OCI-LY3 (cell line): ENCODE measurements around the gene C11orf71.
A peak's percentile ranks its signal among the peaks of the same experiment; 100 is the strongest.

ENCODE experiments used
- H2AFZ ChIP-seq: fragments of 200-600, 300-600 bp; shearing (Covaris generic); 2 replicates; pipeline ENCODE4 v1.6.0; 2014; ENCODE audit warnings: antibody characterized with exemption, low read depth, low read length
- H3K27ac ChIP-seq: fragments of 200-600, 300-600 bp; sonication (generic); 2 replicates; pipeline ENCODE4 v1.5.1; 2014; ENCODE audit warnings: mild to moderate bottlenecking, low read length, moderate library complexity, mixed read lengths
- H3K27me3 ChIP-seq: fragments of 200-600, 300-600 bp; sonication (generic); 2 replicates; pipeline ENCODE4 v1.6.1; 2014; ENCODE audit warnings: low read depth, low read length, mixed read lengths
- H3K36me3 ChIP-seq: fragments of 200-600, 300-600 bp; sonication (generic); replicated peaks from 2 replicates; pipeline ENCODE3; 2014; ENCODE audit warnings: low read depth, low read length, mixed read lengths
- H3K4me1 ChIP-seq: fragments of 300-600, 200-600 bp; sonication (generic); 2 replicates; pipeline ENCODE4 v1.6.1; 2014; ENCODE audit warnings: low read length, mixed read lengths
- H3K4me2 ChIP-seq: fragments of 200-600, 300-600 bp; sonication (generic); 2 replicates; pipeline ENCODE4 v1.6.1; 2014; ENCODE audit warnings: low read length, mixed read lengths
- H3K4me3 ChIP-seq: fragments of 300-600, 200-600 bp; sonication (generic); 2 replicates; pipeline ENCODE4 v1.5.1; 2014; ENCODE audit warnings: antibody characterized with exemption, mild to moderate bottlenecking, low read length, moderate library complexity
- H3K79me2 ChIP-seq: fragments of 300-600, 200-600 bp; shearing (Covaris generic); 2 replicates; pipeline ENCODE4 v1.6.1; 2014; ENCODE audit warnings: mild to moderate bottlenecking, low read length, mixed read lengths
- H3K9ac ChIP-seq: fragments of 300-600, 200-600 bp; shearing (Covaris generic); 2 replicates; pipeline ENCODE4 v1.6.0; 2014; ENCODE audit warnings: mild to moderate bottlenecking, low read length, moderate library complexity
- H3K9me3 ChIP-seq: fragments of 200-600, 300-600 bp; shearing (Covaris generic); 2 replicates; pipeline ENCODE4 v1.6.1; 2014; ENCODE audit warnings: low read length, mixed read lengths; ENCODE audit not compliant: insufficient read depth
- H4K20me1 ChIP-seq: fragments of 200-600, 300-600 bp; sonication (generic); 2 replicates; pipeline ENCODE4 v1.6.1; 2016; ENCODE audit warnings: low read length, mixed read lengths; ENCODE audit not compliant: insufficient read depth
- EZH2phosphoT487 ChIP-seq: fragments of 200-600 bp; shearing (Covaris generic); IDR thresholded peaks from 2 replicates; pipeline ENCODE4 v1.6.1; 2018; ENCODE audit warnings: antibody characterized with exemption, mixed run types, low read depth
- TF ChIP-seq, protein P1 (sequence below): fragments of 200-600, 300-600 bp; sonication (generic); IDR thresholded peaks from 2 replicates; pipeline ENCODE4 v1.5.1; 2014; ENCODE audit warnings: antibody characterized with exemption, low read length, low read depth

The C11orf71 gene

DNA sequence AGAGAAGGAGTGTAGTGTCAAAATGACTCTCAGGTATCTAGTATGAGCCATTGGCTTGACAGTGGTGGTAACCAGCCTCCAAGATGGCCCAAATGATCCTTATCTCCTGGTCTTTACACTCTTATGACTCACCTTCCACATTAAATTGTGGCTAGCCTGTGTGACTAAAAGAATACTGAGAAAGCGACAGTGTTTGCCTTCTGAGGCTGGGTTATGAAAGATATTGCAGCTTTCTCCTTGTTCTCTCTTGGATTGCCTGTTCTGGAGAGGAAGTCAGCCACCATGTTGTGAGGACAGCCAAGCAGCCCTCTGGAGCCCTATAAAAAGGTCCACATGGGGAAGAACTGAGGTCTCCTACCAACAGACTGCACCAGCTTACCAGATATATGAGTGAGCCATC is 15.8 kb downstream of the C11orf71 start:
- no peaks in the 10 kb centered on the region for H3K9me3 ChIP-seq
- no peak overlapping the region for H3K4me3 ChIP-seq
- H3K27me3 ChIP-seq = no peaks in the 10 kb centered on the region
- H2AFZ ChIP-seq = no peak overlapping the region
- H3K36me3 ChIP-seq = no peaks in the 10 kb centered on the region
- no peak overlapping the region for H3K4me2 ChIP-seq
- no peaks in the 10 kb centered on the region for H3K79me2 ChIP-seq
- no peak for TF ChIP-seq EZH2phosphoT487
- TF ChIP-seq, protein P1, sequence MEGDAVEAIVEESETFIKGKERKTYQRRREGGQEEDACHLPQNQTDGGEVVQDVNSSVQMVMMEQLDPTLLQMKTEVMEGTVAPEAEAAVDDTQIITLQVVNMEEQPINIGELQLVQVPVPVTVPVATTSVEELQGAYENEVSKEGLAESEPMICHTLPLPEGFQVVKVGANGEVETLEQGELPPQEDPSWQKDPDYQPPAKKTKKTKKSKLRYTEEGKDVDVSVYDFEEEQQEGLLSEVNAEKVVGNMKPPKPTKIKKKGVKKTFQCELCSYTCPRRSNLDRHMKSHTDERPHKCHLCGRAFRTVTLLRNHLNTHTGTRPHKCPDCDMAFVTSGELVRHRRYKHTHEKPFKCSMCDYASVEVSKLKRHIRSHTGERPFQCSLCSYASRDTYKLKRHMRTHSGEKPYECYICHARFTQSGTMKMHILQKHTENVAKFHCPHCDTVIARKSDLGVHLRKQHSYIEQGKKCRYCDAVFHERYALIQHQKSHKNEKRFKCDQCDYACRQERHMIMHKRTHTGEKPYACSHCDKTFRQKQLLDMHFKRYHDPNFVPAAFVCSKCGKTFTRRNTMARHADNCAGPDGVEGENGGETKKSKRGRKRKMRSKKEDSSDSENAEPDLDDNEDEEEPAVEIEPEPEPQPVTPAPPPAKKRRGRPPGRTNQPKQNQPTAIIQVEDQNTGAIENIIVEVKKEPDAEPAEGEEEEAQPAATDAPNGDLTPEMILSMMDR = no peak
- H3K9ac ChIP-seq = no peak overlapping the region
- H3K27ac ChIP-seq = no peak overlapping the region
- no peaks in the 10 kb centered on the region for H4K20me1 ChIP-seq
- peaks cover 15% of the 10 kb centered on the region for H3K4me1 ChIP-seq

DNA sequence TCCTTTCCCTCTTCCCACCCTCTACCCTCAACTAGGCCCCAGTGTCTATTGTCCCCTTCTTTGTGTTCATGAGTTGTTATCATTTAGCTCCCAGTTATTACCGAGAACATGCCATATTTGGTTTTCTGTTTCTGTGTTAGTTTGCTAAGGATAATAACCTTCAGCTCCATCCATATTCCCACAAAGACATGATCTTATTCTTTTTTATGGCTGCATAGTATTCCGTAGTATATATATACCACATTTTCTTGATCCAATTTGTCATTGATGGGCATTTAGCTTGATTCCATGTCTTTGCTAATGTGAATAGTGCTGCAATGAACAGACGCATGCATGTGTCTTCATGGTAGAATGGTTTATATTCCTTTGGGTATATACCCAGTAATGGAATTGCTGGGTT is 17.8 kb downstream of the C11orf71 start:
- H3K27me3 ChIP-seq = no peaks in the 10 kb centered on the region
- no peak overlapping the region for H2AFZ ChIP-seq
- peaks cover 35% of the 10 kb centered on the region for H3K4me1 ChIP-seq
- no peak overlapping the region for H3K4me3 ChIP-seq
- H3K36me3 ChIP-seq = no peaks in the 10 kb centered on the region
- no peaks in the 10 kb centered on the region for H3K9me3 ChIP-seq
- no peak for TF ChIP-seq EZH2phosphoT487
- TF ChIP-seq, protein P1 = no peak
- no peaks in the 10 kb centered on the region for H4K20me1 ChIP-seq
- H3K9ac ChIP-seq = no peak overlapping the region
- no peak overlapping the region for H3K27ac ChIP-seq
- H3K79me2 ChIP-seq = no peaks in the 10 kb centered on the region
- H3K4me2 ChIP-seq = no peak overlapping the region

- Histone ChIP-seq H3K4me3 (peak overlapping the region; percentile 54), H3K4me2 (peak overlapping the region; percentile 74), H3K79me2 (no peaks in the 10 kb centered on the region), H3K9ac (no peak overlapping the region), H3K27me3 (no peaks in the 10 kb centered on the region; the same call in 1 of the 2 replicates), H3K36me3 (no peaks in the 10 kb centered on the region), H3K4me1 (peaks cover 45% of the 10 kb centered on the region), H4K20me1 (no peaks in the 10 kb centered on the region), H3K27ac (no peak overlapping the region), H3K9me3 (no peaks in the 10 kb centered on the region), H2AFZ (no peak overlapping the region)
- no peak for TF ChIP-seq EZH2phosphoT487
- TF ChIP-seq, protein P1 = no peak
Observed at GRCh38 chr11:114379394-114380069, 20.8 kb downstream of the C11orf71 start.

GRCh38 chr11:114377612-114378267 is 22.6 kb downstream of the C11orf71 start:
- no peaks in the 10 kb centered on the region for H3K79me2 ChIP-seq
- peaks cover 45% of the 10 kb centered on the region for H3K4me1 ChIP-seq
- 0 out of 2 replicates have a peak overlapping the region, but pooled peaks have one; percentile 38 for H2AFZ ChIP-seq
- peak overlapping the region; percentile 40 for H3K4me3 ChIP-seq
- peak overlapping the region; percentile 23; the same call in 1 of the 2 replicates for H3K9ac ChIP-seq
- peak overlapping the region; percentile 74 for H3K4me2 ChIP-seq
- no peaks in the 10 kb centered on the region for H3K9me3 ChIP-seq
- H3K27me3 ChIP-seq = peaks cover 9% of the 10 kb centered on the region
- peak overlapping the region; percentile 23 for H3K27ac ChIP-seq
- TF ChIP-seq, protein P1 = no peak
- TF ChIP-seq EZH2phosphoT487 = no peak
- H4K20me1 ChIP-seq = no peaks in the 10 kb centered on the region
- no peaks in the 10 kb centered on the region for H3K36me3 ChIP-seq
